PC-3 (cell line): Measurements from ENCODE around the gene LRRC42. TPM values are rescaled to one million over a fixed set of nuclear protein-coding genes. Genes with fewer than 3 reads are reported as not detected.

Experiments
- ATAC-seq: fragments of 200-7000 bp; cut with Tn5 transposase; 2 replicates; pipeline ENCODE4 v1.9.1; 2020; ENCODE audit warnings: mild to moderate bottlenecking, moderate library complexity
- BruUV-seq: library from RNA; stranded (reverse); fragments of 400-500 nt; replicated peaks from 2 replicates; lab custom pipeline; 2021; lab: Mats Ljungman, UMichigan
- CTCF ChIA-PET: fragments of 300-600 bp; sonication (Branson Sonifier 250); formaldehyde crosslinking; loops from one replicate; lab custom pipeline; 2022; ENCODE audit warnings: antibody characterized with exemption; lab: Charles Lee
- POLR2A ChIA-PET: fragments of 300-600 bp; sonication (Branson Sonifier 250); formaldehyde crosslinking; loops from one replicate; lab custom pipeline; 2022; ENCODE audit warnings: antibody characterized with exemption; ENCODE audit not compliant: unreplicated experiment; lab: Charles Lee
- DNase-seq: peaks from one replicate; pipeline ENCODE4 v3.0.0-alpha.2; 2015
- H2AFZ ChIP-seq: fragments of 300-600 bp; sonication (generic); 2 replicates; pipeline ENCODE4 v1.6.0; 2016; ENCODE audit warnings: antibody characterized with exemption, low read length
- H3F3A ChIP-seq: fragments of 300-600 bp; sonication (generic); one replicate; pipeline ENCODE4 v1.6.0; 2017; ENCODE audit warnings: antibody characterized with exemption, low read length, control low read depth, mild to moderate bottlenecking; ENCODE audit not compliant: unreplicated experiment
- H3K27ac ChIP-seq: fragments of 300-600 bp; sonication (generic); 2 replicates; pipeline ENCODE4 v1.5.1; 2016; ENCODE audit warnings: mild to moderate bottlenecking, low read length
- H3K27me3 ChIP-seq: fragments of 300-600 bp; sonication (generic); 2 replicates; pipeline ENCODE4 v1.6.1; 2016; ENCODE audit warnings: low read length, mixed read lengths
- H3K36me3 ChIP-seq: fragments of 300-600 bp; sonication (generic); 2 replicates; pipeline ENCODE4 v1.6.1; 2016; ENCODE audit warnings: low read depth, mixed run types, low read length, mixed read lengths
- H3K4me1 ChIP-seq: fragments of 300-600 bp; sonication (generic); 2 replicates; pipeline ENCODE4 v1.5.1; 2016; ENCODE audit warnings: low read length; ENCODE audit not compliant: insufficient read depth
- H3K4me2 ChIP-seq: fragments of 300-600 bp; sonication (generic); 2 replicates; pipeline ENCODE4 v1.6.0; 2016; ENCODE audit warnings: low read length
- H3K4me3 ChIP-seq: fragments of 300-600 bp; sonication (generic); 2 replicates; pipeline ENCODE4 v1.5.1; 2016; ENCODE audit warnings: mild to moderate bottlenecking, low read length, mixed read lengths
- H3K79me2 ChIP-seq: fragments of 300-600 bp; sonication (generic); 2 replicates; pipeline ENCODE4 v1.6.1; 2017; ENCODE audit warnings: low read length, mixed read lengths
- H3K9ac ChIP-seq: fragments of 300-600 bp; sonication (generic); 2 replicates; pipeline ENCODE4 v1.6.0; 2016; ENCODE audit warnings: mild to moderate bottlenecking, low read length
- H3K9me2 ChIP-seq: fragments of 300-600 bp; sonication (generic); replicated peaks from 2 replicates; pipeline ENCODE4 v1.6.1; 2016; ENCODE audit warnings: mixed run types, low read length, mixed read lengths
- H3K9me3 ChIP-seq: fragments of 300-600 bp; sonication (generic); 2 replicates; pipeline ENCODE4 v1.6.1; 2016; ENCODE audit warnings: low read length, mixed read lengths
- H4K20me1 ChIP-seq: fragments of 300-600 bp; sonication (generic); 2 replicates; pipeline ENCODE4 v1.6.1; 2016; ENCODE audit warnings: low read length, mixed read lengths
- CTCF ChIP-seq: fragments of 300-600 bp; sonication (generic); conservative IDR thresholded peaks from 2 replicates; pipeline ENCODE4 v1.5.1; 2017; ENCODE audit warnings: antibody characterized with exemption, low read depth, mild to moderate bottlenecking, low read length
- EZH2 ChIP-seq: fragments of 300-600 bp; sonication (generic); IDR thresholded peaks from one replicate; pipeline ENCODE4 v1.6.1; 2017; ENCODE audit warnings: antibody characterized with exemption, mild to moderate bottlenecking, low read length; ENCODE audit not compliant: unreplicated experiment
- EZH2phosphoT487 ChIP-seq: fragments of 300-600 bp; sonication (generic); IDR thresholded peaks from 2 replicates; pipeline ENCODE4 v1.6.1; 2018; ENCODE audit warnings: mild to moderate bottlenecking, antibody characterized with exemption, low read length, borderline replicate concordance
- intact Hi-C: fragments of 100-400 bp; cut with micrococcal nuclease; formaldehyde crosslinking; loops from 2 replicates; pipeline ENCODE4 v1.9.0; 2023
- total RNA-seq: library from RNA; depleted of rRNA; stranded (reverse); fragments of >200 nt; gene quantifications from 2 replicates; pipeline ENCODE4 v1.2.3, GENCODE V29; 2014

LRRC42 gene
- total RNA-seq, 1 experiment from 2014 or later = 27.3 TPM

- Histone ChIP-seq H3K4me1 (peaks cover 46% of the 10 kb centered on the region), H3K27me3 (no peaks in the 10 kb centered on the region), H3K9me3 (no peaks in the 10 kb centered on the region), H3K36me3 (no peaks in the 10 kb centered on the region), H3K4me2 (peak within 1 kb of the TSS; percentile 87), H3K9me2 (no peaks in the 10 kb centered on the region), H4K20me1 (no peaks in the 10 kb centered on the region), H3F3A (peaks cover 7% of the 10 kb centered on the region), H3K4me3 (peak within 1 kb of the TSS; percentile 96), H3K9ac (peak within 1 kb of the TSS; percentile 66), H3K79me2 (peaks cover 66% of the 10 kb centered on the region), H2AFZ (peak within 1 kb of the TSS; percentile 94), H3K27ac (peak within 1 kb of the TSS; percentile 23; the same call in 1 of the 2 replicates)
- TF ChIP-seq EZH2 (no peak), CTCF (no peak), EZH2phosphoT487 (no peak)
- ATAC-seq (peak; percentile 74), DNase-seq (peak; percentile 95)
- ChIA-PET CTCF (interaction anchor here (0.5 to 1.2 kb wide), 5 partner anchors 14 to 543 kb away, joined by 3 to 20 read pairs (median 5); no protein-coding TSS in a partner anchor), POLR2A (interaction anchor here (0.5 to 1.0 kb wide), 9 partner anchors 24 to 727 kb away, joined by 3 to 28 read pairs (median 5); partner anchors contain the start of gene YIPF1)
- intact Hi-C loops = loop anchor here (2.0 to 5.0 kb wide), 2 partner anchors 55 to 107 kb away; partner anchors contain the start of genes TCEANC2 and TMEM59
- no TSS peak for BruUV-seq
These were observed 508 bp upstream of the LRRC42 start, which contains the start of gene IFT25 for GRCh38 chr1:53945433-53946251. IFT25 (minus strand) TSS chr1:53945699; CDS start chr1:53940082, 5,617 bp downstream.

GRCh38 chr1:53947172-53947907, 1.2 kb downstream of the LRRC42 start:
- Histone ChIP-seq H3K27me3 (no peaks in the 10 kb centered on the region), H3K9me2 (no peaks in the 10 kb centered on the region), H2AFZ (no peak overlapping the region), H3K9me3 (no peaks in the 10 kb centered on the region), H3K79me2 (peaks cover 56% of the 10 kb centered on the region), H3K4me3 (peak overlapping the region; percentile 96), H3K27ac (no peak overlapping the region), H3F3A (peaks cover 7% of the 10 kb centered on the region), H4K20me1 (no peaks in the 10 kb centered on the region), H3K4me2 (peak overlapping the region; percentile 86), H3K9ac (peak overlapping the region; percentile 66), H3K4me1 (peaks cover 37% of the 10 kb centered on the region), H3K36me3 (no peaks in the 10 kb centered on the region; the same call in 1 of the 2 replicates)
- TF ChIP-seq CTCF (no peak), EZH2phosphoT487 (no peak), EZH2 (no peak)
- DNase-seq (no peak), ATAC-seq (no peak)
- ChIA-PET POLR2A (interaction anchor here (0.6 kb wide), 1 partner anchor 58 kb away, joined by 4 read pairs; no protein-coding TSS in a partner anchor), CTCF (interaction anchor here (1.3 kb wide), 1 partner anchor 21 kb away, joined by 3 read pairs; no protein-coding TSS in a partner anchor)
- intact Hi-C loops = loop anchor here (5.0 kb wide), 1 partner anchor 105 kb away; the partner anchor contains the start of genes TCEANC2 and TMEM59
- BruUV-seq = no TSS peak
